Upper lobe of left lung (tissue), 6 donors: ENCODE data around the gene RC3H2. TPM values are rescaled to one million over a fixed set of nuclear protein-coding genes. Genes with fewer than 3 reads are reported as not detected.
"Not testable (repeated sequence)": the region's sequence is repeated elsewhere in the genome, so short reads cannot be mapped to it uniquely, and the experiment has no call there.

Source experiments
- ATAC-seq, 2 donors: fragments of 200-7000 bp; cut with Tn5 transposase; one replicate each; pipeline ENCODE4 v1.9.1; 2022; ENCODE audit warnings: mild to moderate bottlenecking in 2 of 2, moderate library complexity in 2 of 2; ENCODE audit not compliant: low FRiP score in 2 of 2
- DNase-seq, 2 donors: peaks; one replicate each; pipeline ENCODE4 v3.0.0-alpha.2; 2019 to 2020
- H3K27ac ChIP-seq, 4 donors: fragments of 200-600 bp; sonication (generic); one replicate each; pipeline ENCODE4 v1.5.1; 2016 to 2019
- H3K27me3 ChIP-seq, 4 donors: fragments of 200-600 bp; sonication (generic); one replicate each; pipeline ENCODE4 v1.5.1; 2017 to 2019
- H3K36me3 ChIP-seq, 4 donors: fragments of 200-600 bp; sonication (generic); one replicate each; pipeline ENCODE4 v1.5.1; 2016 to 2019
- H3K4me1 ChIP-seq, 4 donors: fragments of 200-600 bp; sonication (generic); one replicate each; pipeline ENCODE4 v1.5.1; 2018 to 2019
- H3K4me3 ChIP-seq, 4 donors: fragments of 200-600 bp; sonication (generic); one replicate each; pipeline ENCODE4 v1.5.1; 2017 to 2019; ENCODE audit warnings: mild to moderate bottlenecking in 2 of 4, moderate library complexity in 1 of 4
- H3K9me3 ChIP-seq, 4 donors: fragments of 200-600 bp; sonication (generic); one replicate each; pipeline ENCODE4 v1.5.1; 2018 to 2019
- EP300 ChIP-seq, 4 donors: sonication (generic); formaldehyde crosslinking; IDR thresholded peaks; one replicate each; pipeline ENCODE4 v1.5.1; 2017; ENCODE audit warnings: antibody characterized with exemption in 4 of 4, control low read depth in 2 of 4
- POLR2A ChIP-seq, 4 donors: fragments of 450-650 bp; IDR thresholded peaks; one replicate each; pipeline ENCODE4 v1.5.1; 2016 to 2017; ENCODE audit warnings: antibody characterized with exemption in 4 of 4, mild to moderate bottlenecking in 2 of 4
- POLR2AphosphoS5 ChIP-seq, 2 donors: sonication (generic); formaldehyde crosslinking; IDR thresholded peaks; one replicate each; pipeline ENCODE4 v1.5.1; 2017; ENCODE audit warnings: antibody characterized with exemption in 2 of 2
- WGBS, 2 donors: methylation state at CpG; one replicate each; pipeline ENCODE4 v1.1.5; 2017 to 2018; 5-methylcytosine and 5-hydroxymethylcytosine counted together
- total RNA-seq, 6 donors: library from RNA; depleted of rRNA in 4 of 6; stranded (reverse); fragments of >200 nt in 4 of 6; gene quantifications; one replicate each; pipeline versions ENCODE4 v1.1.0 to v1.2.1, GENCODE V29; 2016 to 2021
- TF ChIP-seq, protein P1 (sequence below), 6 experiments: fragments of 450-650 bp in 4 of 6; fragments of 200-600 bp in 2 of 6; sonication (generic) in 2 of 6; IDR thresholded peaks; one replicate each; pipeline ENCODE4 v1.5.1; 2016 to 2019; ENCODE audit warnings: antibody characterized with exemption in 6 of 6
- donor health status: DM: no; HTN: no; CAD: no; lungs with moderate emphysema.
- donor health status: DM: no; HTN: yes; CAD: no; lungs with severe emphysema.

Gene RC3H2
- total RNA-seq, 6 donors from 2014 or later = 23.9 to 65.0 (median 40.2) TPM

DNA sequence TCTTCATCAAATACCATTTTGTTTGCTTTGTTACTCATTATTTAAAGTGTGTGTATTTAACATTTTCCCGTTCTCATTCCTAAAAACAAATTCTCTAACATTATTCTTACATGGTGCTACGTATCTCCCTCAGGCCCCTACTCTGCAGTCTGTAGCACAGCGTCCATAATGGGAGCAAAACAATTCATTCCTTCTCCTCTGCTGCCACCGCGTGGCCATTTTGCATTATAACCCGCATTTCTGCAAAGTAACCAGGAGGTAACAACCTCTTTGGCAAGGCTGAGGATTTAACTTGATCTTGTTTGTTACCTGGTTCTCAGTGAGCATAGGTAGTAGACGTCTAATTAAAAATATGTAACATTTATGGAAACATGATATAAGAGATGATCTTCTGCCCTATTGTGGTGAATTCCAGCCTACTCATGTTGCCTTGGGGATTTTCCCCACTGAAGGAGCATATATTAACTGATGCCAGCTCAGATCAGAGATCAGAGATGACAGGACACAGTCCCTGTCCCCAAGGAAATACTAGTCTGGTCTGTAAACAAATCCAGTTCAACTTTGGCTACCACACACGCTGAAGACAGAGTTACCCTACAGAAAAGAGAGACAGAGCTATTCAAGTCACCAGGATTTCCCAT, 94.7 kb downstream of the RC3H2 start:
- DNase-seq = peak in 1 of 2 donors; percentile 58

GRCh38 chr9:122809261-122809660, 95.9 kb downstream of the RC3H2 start:
- H3K9me3 ChIP-seq, H3K36me3 ChIP-seq, H3K27me3 ChIP-seq, DNase-seq, H3K4me1 ChIP-seq, ATAC-seq, H3K4me3 ChIP-seq, H3K27ac ChIP-seq: not testable (repeated sequence)
- 68 to 72% methylated on average over 7 of the region's 7 CpGs for WGBS, 2 donors

More for the DNA sequence above, 94.7 kb downstream of the RC3H2 start:
- peak; percentile 88 to 93 for ATAC-seq
- Histone ChIP-seq H3K27me3 (no peaks in the 10 kb centered on the region), H3K27ac (no peak overlapping the region), H3K36me3 (no peaks in the 10 kb centered on the region), H3K4me3 (no peak overlapping the region), H3K4me1 (peaks cover 5 to 11% (median 9%) of the 10 kb centered on the region in 4 donors), H3K9me3 (no peaks in the 10 kb centered on the region)
- 1 to 6% methylated on average over 8 of the region's 8 CpGs for WGBS, 2 donors
- TF ChIP-seq POLR2AphosphoS5 (IDR thresholded peaks at IDR 0.05) (no peak), POLR2A (IDR thresholded peaks at IDR 0.05) (no peak), EP300 (IDR thresholded peaks at IDR 0.05) (no peak)
- TF ChIP-seq, protein P1, sequence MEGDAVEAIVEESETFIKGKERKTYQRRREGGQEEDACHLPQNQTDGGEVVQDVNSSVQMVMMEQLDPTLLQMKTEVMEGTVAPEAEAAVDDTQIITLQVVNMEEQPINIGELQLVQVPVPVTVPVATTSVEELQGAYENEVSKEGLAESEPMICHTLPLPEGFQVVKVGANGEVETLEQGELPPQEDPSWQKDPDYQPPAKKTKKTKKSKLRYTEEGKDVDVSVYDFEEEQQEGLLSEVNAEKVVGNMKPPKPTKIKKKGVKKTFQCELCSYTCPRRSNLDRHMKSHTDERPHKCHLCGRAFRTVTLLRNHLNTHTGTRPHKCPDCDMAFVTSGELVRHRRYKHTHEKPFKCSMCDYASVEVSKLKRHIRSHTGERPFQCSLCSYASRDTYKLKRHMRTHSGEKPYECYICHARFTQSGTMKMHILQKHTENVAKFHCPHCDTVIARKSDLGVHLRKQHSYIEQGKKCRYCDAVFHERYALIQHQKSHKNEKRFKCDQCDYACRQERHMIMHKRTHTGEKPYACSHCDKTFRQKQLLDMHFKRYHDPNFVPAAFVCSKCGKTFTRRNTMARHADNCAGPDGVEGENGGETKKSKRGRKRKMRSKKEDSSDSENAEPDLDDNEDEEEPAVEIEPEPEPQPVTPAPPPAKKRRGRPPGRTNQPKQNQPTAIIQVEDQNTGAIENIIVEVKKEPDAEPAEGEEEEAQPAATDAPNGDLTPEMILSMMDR (IDR thresholded peaks at IDR 0.05) = peak; percentile 68 to 89 (median 75)

DNA sequence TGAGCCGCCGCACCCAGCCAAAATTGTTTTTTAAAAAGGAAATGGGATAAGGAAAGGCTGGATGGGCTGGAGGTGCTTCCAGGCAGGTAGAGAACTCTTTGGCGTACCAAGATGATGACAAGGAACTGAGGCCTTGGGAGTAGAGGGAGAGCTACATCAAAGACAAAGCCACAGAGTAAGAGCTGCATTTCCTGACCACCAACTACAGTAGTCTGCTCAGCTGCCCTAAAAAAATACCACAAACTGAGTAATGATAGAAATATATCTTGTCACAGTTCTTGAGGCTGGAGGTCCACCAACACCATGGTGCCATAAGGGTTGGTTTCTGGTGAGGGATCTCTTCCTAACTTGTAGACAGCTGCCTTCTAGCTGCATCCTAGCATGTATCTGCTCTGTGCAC, 97.0 kb downstream of the RC3H2 start:
- no peak for ATAC-seq
- WGBS, 2 donors = 94 to 100% methylated on average over 3 of the region's 3 CpGs
- H3K36me3 ChIP-seq = no peaks in the 10 kb centered on the region
- no peaks in the 10 kb centered on the region for H3K9me3 ChIP-seq
- H3K27ac ChIP-seq = no peak overlapping the region
- DNase-seq = no peak
- no peak overlapping the region for H3K4me3 ChIP-seq
- no peak for TF ChIP-seq POLR2AphosphoS5 (IDR thresholded peaks at IDR 0.05)
- TF ChIP-seq POLR2A (IDR thresholded peaks at IDR 0.05) = no peak
- no peak for TF ChIP-seq EP300 (IDR thresholded peaks at IDR 0.05)
- TF ChIP-seq, protein P1 (IDR thresholded peaks at IDR 0.05) = no peak
- H3K4me1 ChIP-seq = peaks cover 0 to 7% (median 1%) of the 10 kb centered on the region in 4 donors
- H3K27me3 ChIP-seq = no peaks in the 10 kb centered on the region

DNA sequence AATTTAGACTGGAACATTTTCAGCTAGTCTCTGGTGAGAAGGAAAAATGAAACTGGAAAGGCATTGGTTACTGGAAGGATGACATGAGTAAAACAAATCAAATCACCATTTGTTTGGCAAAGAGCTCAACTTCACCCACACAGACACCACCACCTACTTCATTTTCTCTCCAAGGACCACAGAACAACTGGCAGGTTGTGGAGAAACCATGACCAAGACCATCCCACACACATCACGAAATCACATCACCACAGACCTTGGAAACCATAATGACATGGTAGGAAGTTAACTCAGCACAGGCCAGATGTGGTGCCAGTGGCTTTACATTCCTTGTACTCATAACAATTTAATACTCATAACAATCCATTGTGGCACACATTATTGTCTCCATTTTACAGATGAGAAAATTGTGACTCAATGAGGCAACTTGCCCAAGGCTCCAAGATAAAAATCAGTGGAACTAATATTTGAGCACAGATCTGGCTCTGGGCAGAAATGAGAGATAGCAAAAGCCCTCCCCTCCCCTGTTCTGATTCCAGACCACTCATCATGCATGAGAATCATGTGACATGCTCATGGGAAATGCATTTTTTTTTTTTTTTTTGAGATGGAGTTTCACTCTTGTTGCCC, 97.8 kb downstream of the RC3H2 start:
- ATAC-seq = no peak

GRCh38 chr9:122806661-122807060, 98.5 kb downstream of the RC3H2 start:
- Histone ChIP-seq H3K27ac (no peak overlapping the region), H3K27me3 (no peaks in the 10 kb centered on the region), H3K4me1 (peaks cover 0 to 7% (median 1%) of the 10 kb centered on the region in 4 donors), H3K4me3 (no peak overlapping the region), H3K9me3 (no peaks in the 10 kb centered on the region), H3K36me3 (no peaks in the 10 kb centered on the region)
- ATAC-seq (no peak), DNase-seq (no peak)
- WGBS, 2 donors = 83 to 89% methylated on average over 4 of the region's 4 CpGs
- no peak for TF ChIP-seq POLR2AphosphoS5 (IDR thresholded peaks at IDR 0.05)
- TF ChIP-seq, protein P1 (IDR thresholded peaks at IDR 0.05) = no peak
- no peak for TF ChIP-seq EP300 (IDR thresholded peaks at IDR 0.05)
- TF ChIP-seq POLR2A (IDR thresholded peaks at IDR 0.05) = no peak

More for the DNA sequence above, 97.8 kb downstream of the RC3H2 start:
- TF ChIP-seq EP300 (IDR thresholded peaks at IDR 0.05) (no peak), POLR2A (IDR thresholded peaks at IDR 0.05) (no peak), POLR2AphosphoS5 (IDR thresholded peaks at IDR 0.05) (no peak)
- TF ChIP-seq, protein P1 (IDR thresholded peaks at IDR 0.05) = no peak
- Histone ChIP-seq H3K4me1 (peaks cover 0 to 7% (median 1%) of the 10 kb centered on the region in 4 donors), H3K36me3 (no peaks in the 10 kb centered on the region), H3K27ac (no peak overlapping the region), H3K27me3 (no peaks in the 10 kb centered on the region), H3K4me3 (no peak overlapping the region), H3K9me3 (no peaks in the 10 kb centered on the region)
- 70 to 73% methylated on average over 1 of the region's 1 CpG for WGBS, 2 donors
- DNase-seq = no peak
